SK-N-MC (cell line): Measurements from ENCODE around the gene FAM199X.
"Not testable (repeated sequence)": the region's sequence is repeated elsewhere in the genome, so short reads cannot be mapped to it uniquely, and the experiment has no call there.

Source experiments
- DNase-seq: peaks from one replicate; pipeline ENCODE4 v3.0.0-alpha.2; 2011; ENCODE audit warnings: low read depth, low spot score
- H3K27ac ChIP-seq: fragments of 200-600 bp; sonication (generic); 2 replicates; pipeline ENCODE4 v1.5.1; 2016; ENCODE audit warnings: mixed run types
- H3K36me3 ChIP-seq: fragments of 200-600 bp; sonication (generic); 2 replicates; pipeline ENCODE4 v1.6.1; 2017; ENCODE audit warnings: antibody characterized with exemption, low read length, mixed read lengths; ENCODE audit not compliant: insufficient read depth
- H3K4me3 ChIP-seq: fragments of 200-600 bp; sonication (generic); 2 replicates; pipeline ENCODE4 v1.5.1; 2016
- H3K9ac ChIP-seq: fragments of 200-600 bp; sonication (generic); 2 replicates; pipeline ENCODE4 v1.8.0; 2017; ENCODE audit warnings: mixed run types, mixed read lengths; ENCODE audit not compliant: insufficient read length
- H3K9me3 ChIP-seq: fragments of 200-600 bp; sonication (generic); 2 replicates; pipeline ENCODE4 v1.6.1; 2017; ENCODE audit warnings: low read depth, mild to moderate bottlenecking, antibody characterized with exemption, low read length, moderate library complexity, mixed read lengths
- EZH2 ChIP-seq: fragments of 200-600 bp; sonication (generic); IDR thresholded peaks from one replicate; pipeline ENCODE4 v1.6.1; 2017; ENCODE audit warnings: antibody characterized with exemption
- FOXP2 ChIP-seq: optimal IDR thresholded peaks from 2 replicates; pipeline ENCODE3; 2011; ENCODE audit warnings: mild to moderate bottlenecking, moderate library complexity; ENCODE audit not compliant: insufficient read depth; ENCODE audit errors: extremely low read length, control extremely low read depth
- POLR2AphosphoS5 ChIP-seq: IDR thresholded peaks from 2 replicates; pipeline ENCODE4 v1.6.1; 2012; ENCODE audit warnings: mild to moderate bottlenecking, low read depth, low read length, borderline replicate concordance

The FAM199X gene

GRCh38 chrX:104173841-104174240, 7.6 kb downstream of the FAM199X start:
- Histone ChIP-seq H3K36me3 (peaks cover 18% of the 10 kb centered on the region), H3K4me3 (no peak overlapping the region), H3K27ac (no peak overlapping the region), H3K9ac (no peak overlapping the region), H3K9me3 (no peaks in the 10 kb centered on the region)
- TF ChIP-seq POLR2AphosphoS5 (no peak), EZH2 (no peak), FOXP2 (no peak)
- DNase-seq = no peak

GRCh38 chrX:104183685-104184084, 17.4 kb downstream of the FAM199X start:
- no peak overlapping the region for H3K4me3 ChIP-seq
- no peak overlapping the region for H3K9ac ChIP-seq
- no peaks in the 10 kb centered on the region for H3K9me3 ChIP-seq
- peaks cover 9% of the 10 kb centered on the region; the same call in 1 of the 2 replicates for H3K36me3 ChIP-seq
- DNase-seq = no peak
- TF ChIP-seq FOXP2 = no peak
- no peak for TF ChIP-seq EZH2
- TF ChIP-seq POLR2AphosphoS5 = no peak
- no peak overlapping the region for H3K27ac ChIP-seq

- no peak overlapping the region for H3K9ac ChIP-seq
- no peak for DNase-seq
- H3K4me3 ChIP-seq = no peak overlapping the region
- TF ChIP-seq FOXP2 = no peak
- no peak for TF ChIP-seq EZH2
- no peak for TF ChIP-seq POLR2AphosphoS5
- H3K9me3 ChIP-seq = no peaks in the 10 kb centered on the region
- no peak overlapping the region for H3K27ac ChIP-seq
- H3K36me3 ChIP-seq = peaks cover 18% of the 10 kb centered on the region
Measured at GRCh38 chrX:104187931-104188330, 21.7 kb downstream of the FAM199X start.

- Histone ChIP-seq H3K9ac (no peak overlapping the region), H3K4me3 (no peak overlapping the region), H3K9me3 (no peaks in the 10 kb centered on the region), H3K27ac (no peak overlapping the region), H3K36me3 (peaks cover 18% of the 10 kb centered on the region)
- DNase-seq = no peak
- TF ChIP-seq EZH2 = no peak
- no peak for TF ChIP-seq POLR2AphosphoS5
- no peak for TF ChIP-seq FOXP2
Measured at GRCh38 chrX:104189837-104190236, 23.6 kb downstream of the FAM199X start.

GRCh38 chrX:104193485-104193884, 27.2 kb downstream of the FAM199X start:
- no peak for DNase-seq
- Histone ChIP-seq H3K9ac (no peak overlapping the region), H3K4me3 (no peak overlapping the region), H3K36me3 (peaks cover 12% of the 10 kb centered on the region), H3K9me3 (no peaks in the 10 kb centered on the region), H3K27ac (no peak overlapping the region)
- TF ChIP-seq EZH2 (no peak), FOXP2 (no peak), POLR2AphosphoS5 (no peak)

GRCh38 chrX:104195013-104195412, 28.8 kb downstream of the FAM199X start:
- Histone ChIP-seq H3K9ac (no peak overlapping the region), H3K36me3 (peaks cover 6% of the 10 kb centered on the region), H3K9me3 (no peaks in the 10 kb centered on the region), H3K4me3 (no peak overlapping the region), H3K27ac (no peak overlapping the region)
- no peak for TF ChIP-seq FOXP2
- no peak for TF ChIP-seq POLR2AphosphoS5
- TF ChIP-seq EZH2 = no peak
- DNase-seq = no peak

- H3K9me3 ChIP-seq = no peaks in the 10 kb centered on the region
- no peak overlapping the region for H3K27ac ChIP-seq
- DNase-seq = no peak
- no peak overlapping the region for H3K4me3 ChIP-seq
- H3K9ac ChIP-seq = no peak overlapping the region
- TF ChIP-seq FOXP2 (no peak), POLR2AphosphoS5 (no peak), EZH2 (no peak)
- H3K36me3 ChIP-seq = peaks cover 3% of the 10 kb centered on the region; the same call in 1 of the 2 replicates
Measured at GRCh38 chrX:104195489-104196084, 29.3 kb downstream of the FAM199X start.

GRCh38 chrX:104205548-104205947, 39.3 kb downstream of the FAM199X start:
- TF ChIP-seq POLR2AphosphoS5 (no peak), FOXP2 (no peak), EZH2 (no peak)
- no peak overlapping the region for H3K27ac ChIP-seq
- no peak overlapping the region for H3K4me3 ChIP-seq
- H3K9ac ChIP-seq = no peak overlapping the region
- DNase-seq = no peak
- H3K36me3 ChIP-seq = no peaks in the 10 kb centered on the region
- no peaks in the 10 kb centered on the region for H3K9me3 ChIP-seq

GRCh38 chrX:104211187-104211586, 44.9 kb downstream of the FAM199X start:
- Histone ChIP-seq H3K27ac (no peak overlapping the region), H3K9me3 (no peaks in the 10 kb centered on the region), H3K36me3 (no peaks in the 10 kb centered on the region), H3K4me3 (no peak overlapping the region), H3K9ac (no peak overlapping the region)
- no peak for TF ChIP-seq POLR2AphosphoS5
- TF ChIP-seq EZH2 = no peak
- no peak for TF ChIP-seq FOXP2
- DNase-seq = no peak

GRCh38 chrX:104230060-104230459, 63.8 kb downstream of the FAM199X start:
- not testable (repeated sequence) for H3K36me3 ChIP-seq, H3K9me3 ChIP-seq

More at GRCh38 chrX:104230060-104230459, 63.8 kb downstream of the FAM199X start:
- not testable (repeated sequence) for H3K9ac ChIP-seq, H3K27ac ChIP-seq, DNase-seq, H3K4me3 ChIP-seq
